Activated naive CD4-positive, alpha-beta T cell treated with anti-CD3 and anti-CD28 coated beads, Interleukin-2, amount 50 U/mL, for 24 hours (primary cell): Measurements from ENCODE around the gene NEURL3.
A peak's percentile ranks its signal among the peaks of the same experiment; 100 is the strongest.

Source experiments
- H3K27ac Mint-ChIP-seq: one replicate; pipeline ENCODE4 v1.8.0; 2021; ENCODE audit warnings: mild to moderate bottlenecking, mixed read lengths
- H3K27me3 Mint-ChIP-seq: one replicate; pipeline ENCODE4 v1.8.0; 2021; ENCODE audit warnings: mixed read lengths
- H3K36me3 Mint-ChIP-seq: one replicate; pipeline ENCODE4 v1.8.0; 2021; ENCODE audit warnings: mixed read lengths
- H3K4me1 Mint-ChIP-seq: one replicate; pipeline ENCODE4 v1.8.0; 2021; ENCODE audit warnings: mixed read lengths
- H3K4me3 Mint-ChIP-seq: one replicate; pipeline ENCODE4 v1.8.0; 2021; ENCODE audit warnings: mild to moderate bottlenecking, mixed read lengths
- H3K9me3 Mint-ChIP-seq: one replicate; pipeline ENCODE4 v1.8.0; 2021; ENCODE audit warnings: mixed read lengths

The NEURL3 gene

GRCh38 chr2:96546797-96547196 is 41.6 kb upstream of the NEURL3 start:
- no peaks in the 10 kb centered on the region for H3K27me3 Mint-ChIP-seq
- H3K36me3 Mint-ChIP-seq: peaks cover 2% of the 10 kb centered on the region
- no peaks in the 10 kb centered on the region for H3K9me3 Mint-ChIP-seq
- peak overlapping the region; percentile 84 for H3K27ac Mint-ChIP-seq
- no peak overlapping the region for H3K4me3 Mint-ChIP-seq
- H3K4me1 Mint-ChIP-seq: peaks cover 57% of the 10 kb centered on the region

- no peaks in the 10 kb centered on the region for H3K9me3 Mint-ChIP-seq
- H3K36me3 Mint-ChIP-seq: peaks cover 2% of the 10 kb centered on the region
- peak overlapping the region; percentile 84 for H3K27ac Mint-ChIP-seq
- H3K4me3 Mint-ChIP-seq: peak overlapping the region; percentile 33
- peaks cover 61% of the 10 kb centered on the region for H3K4me1 Mint-ChIP-seq
- H3K27me3 Mint-ChIP-seq: no peaks in the 10 kb centered on the region
Measured at GRCh38 chr2:96546321-96546720, 41.2 kb upstream of the NEURL3 start.

GRCh38 chr2:96542357-96542977 is 37.3 kb upstream of the NEURL3 start:
- H3K4me3 Mint-ChIP-seq: no peak overlapping the region

GRCh38 chr2:96541398-96542152 is 36.4 kb upstream of the NEURL3 start:
- no peaks in the 10 kb centered on the region for H3K27me3 Mint-ChIP-seq
- no peak overlapping the region for H3K4me3 Mint-ChIP-seq
- H3K27ac Mint-ChIP-seq: peak overlapping the region; percentile 46
- H3K36me3 Mint-ChIP-seq: peaks cover 8% of the 10 kb centered on the region
- no peaks in the 10 kb centered on the region for H3K9me3 Mint-ChIP-seq
- H3K4me1 Mint-ChIP-seq: peaks cover 75% of the 10 kb centered on the region

More at GRCh38 chr2:96542357-96542977, 37.3 kb upstream of the NEURL3 start:
- H3K36me3 Mint-ChIP-seq: peaks cover 8% of the 10 kb centered on the region
- no peaks in the 10 kb centered on the region for H3K9me3 Mint-ChIP-seq
- H3K4me1 Mint-ChIP-seq: peaks cover 81% of the 10 kb centered on the region
- H3K27me3 Mint-ChIP-seq: no peaks in the 10 kb centered on the region
- peak overlapping the region; percentile 43 for H3K27ac Mint-ChIP-seq

GRCh38 chr2:96540136-96540535 is 35.0 kb upstream of the NEURL3 start:
- Mint-ChIP-seq H3K9me3 (no peaks in the 10 kb centered on the region), H3K27ac (peak overlapping the region; percentile 74), H3K36me3 (peaks cover 6% of the 10 kb centered on the region), H3K27me3 (no peaks in the 10 kb centered on the region), H3K4me3 (peak overlapping the region; percentile 86), H3K4me1 (peaks cover 69% of the 10 kb centered on the region)

- peaks cover 66% of the 10 kb centered on the region for H3K4me1 Mint-ChIP-seq
- no peaks in the 10 kb centered on the region for H3K9me3 Mint-ChIP-seq
- peaks cover 6% of the 10 kb centered on the region for H3K36me3 Mint-ChIP-seq
- H3K27ac Mint-ChIP-seq: peak overlapping the region; percentile 94
- H3K4me3 Mint-ChIP-seq: peak overlapping the region; percentile 86
- no peaks in the 10 kb centered on the region for H3K27me3 Mint-ChIP-seq
Measured at GRCh38 chr2:96539215-96539920, 34.2 kb upstream of the NEURL3 start.

GRCh38 chr2:96538487-96539214 is 33.5 kb upstream of the NEURL3 start:
- no peaks in the 10 kb centered on the region for H3K9me3 Mint-ChIP-seq

GRCh38 chr2:96537734-96538486 is 32.8 kb upstream of the NEURL3 start:
- H3K4me1 Mint-ChIP-seq: peaks cover 60% of the 10 kb centered on the region
- no peaks in the 10 kb centered on the region for H3K9me3 Mint-ChIP-seq
- H3K27ac Mint-ChIP-seq: peak overlapping the region; percentile 96
- peaks cover 6% of the 10 kb centered on the region for H3K36me3 Mint-ChIP-seq
- H3K4me3 Mint-ChIP-seq: peak overlapping the region; percentile 86
- H3K27me3 Mint-ChIP-seq: no peaks in the 10 kb centered on the region

More at GRCh38 chr2:96538487-96539214, 33.5 kb upstream of the NEURL3 start:
- Mint-ChIP-seq H3K4me3 (peak overlapping the region; percentile 86), H3K27me3 (no peaks in the 10 kb centered on the region), H3K27ac (peak overlapping the region; percentile 94), H3K36me3 (peaks cover 6% of the 10 kb centered on the region), H3K4me1 (peaks cover 64% of the 10 kb centered on the region)

GRCh38 chr2:96537066-96537733 is 32.0 kb upstream of the NEURL3 start:
- Mint-ChIP-seq H3K4me1 (peaks cover 60% of the 10 kb centered on the region), H3K27ac (peak overlapping the region; percentile 96), H3K9me3 (no peaks in the 10 kb centered on the region), H3K27me3 (no peaks in the 10 kb centered on the region), H3K36me3 (peaks cover 6% of the 10 kb centered on the region), H3K4me3 (peak overlapping the region; percentile 86)

- Mint-ChIP-seq H3K9me3 (no peaks in the 10 kb centered on the region), H3K27me3 (no peaks in the 10 kb centered on the region), H3K36me3 (peaks cover 6% of the 10 kb centered on the region), H3K27ac (peak within 1 kb of the TSS; percentile 96), H3K4me1 (peaks cover 60% of the 10 kb centered on the region), H3K4me3 (peak within 1 kb of the TSS; percentile 86)
Measured at GRCh38 chr2:96536445-96537065, 31.4 kb upstream of the NEURL3 start, which contains the start of gene ARID5A. TSS of gene ARID5A (plus strand) at chr2:96536752. CDS start at chr2:96536827, 75 bp downstream.

- H3K36me3 Mint-ChIP-seq: peaks cover 5% of the 10 kb centered on the region
- H3K9me3 Mint-ChIP-seq: no peaks in the 10 kb centered on the region
- no peaks in the 10 kb centered on the region for H3K27me3 Mint-ChIP-seq
- H3K27ac Mint-ChIP-seq: peak overlapping the region; percentile 79
- H3K4me3 Mint-ChIP-seq: no peak overlapping the region
- peaks cover 62% of the 10 kb centered on the region for H3K4me1 Mint-ChIP-seq
Measured at GRCh38 chr2:96535331-96535730, 30.2 kb upstream of the NEURL3 start.

GRCh38 chr2:96534701-96535181 is 29.6 kb upstream of the NEURL3 start:
- H3K9me3 Mint-ChIP-seq: no peaks in the 10 kb centered on the region
- H3K36me3 Mint-ChIP-seq: peaks cover 3% of the 10 kb centered on the region
- no peak overlapping the region for H3K4me3 Mint-ChIP-seq
- H3K27ac Mint-ChIP-seq: peak overlapping the region; percentile 59
- no peaks in the 10 kb centered on the region for H3K27me3 Mint-ChIP-seq
- H3K4me1 Mint-ChIP-seq: peaks cover 61% of the 10 kb centered on the region

GRCh38 chr2:96534141-96534540 is 29.0 kb upstream of the NEURL3 start:
- Mint-ChIP-seq H3K9me3 (no peaks in the 10 kb centered on the region), H3K36me3 (peaks cover 3% of the 10 kb centered on the region), H3K4me1 (peaks cover 61% of the 10 kb centered on the region), H3K4me3 (no peak overlapping the region), H3K27ac (no peak overlapping the region), H3K27me3 (no peaks in the 10 kb centered on the region)
